ENCODE measurements around the gene DDN.

DDN gene

DNA sequence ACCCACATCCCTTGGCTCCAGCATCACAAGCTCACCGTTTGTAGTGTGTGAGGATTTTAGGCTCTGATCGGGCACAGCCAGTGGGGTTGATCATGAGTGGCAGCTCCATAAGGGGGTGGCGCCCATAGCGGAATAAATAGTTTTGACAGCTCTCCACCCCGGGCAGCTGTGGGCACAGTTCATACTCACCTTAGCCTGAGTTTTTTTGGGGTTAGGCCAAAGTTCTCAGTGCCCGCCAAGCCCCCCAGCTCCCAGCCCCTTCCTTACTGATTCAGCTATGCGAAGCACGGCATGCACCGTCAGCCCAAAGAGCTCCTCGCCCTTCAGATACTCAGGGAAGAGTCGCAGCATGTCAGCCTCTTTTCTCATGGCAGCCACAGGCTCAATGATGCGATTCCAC, 25.4 kb upstream of the DDN start:
- no peak for DNase-seq (ENCODE audit: low read depth)
- H3K4me3 ChIP-seq (ENCODE audit: low read depth, low read length), result no peak overlapping the region
- TF ChIP-seq POLR2A (IDR thresholded peaks at IDR 0.05; ENCODE audit: extremely low read depth, insufficient read length) (no peak), MAX (IDR thresholded peaks at IDR 0.05; ENCODE audit: low read depth, low read length) (no peak), MYC (IDR thresholded peaks at IDR 0.05; ENCODE audit: low read depth, low read length) (no peak), CTCF (IDR thresholded peaks at IDR 0.05; ENCODE audit: low read depth, low read length) (no peak)

- no peak for TF ChIP-seq MAX (IDR thresholded peaks at IDR 0.05; ENCODE audit: low read depth, low read length)
- no peak for TF ChIP-seq MYC (IDR thresholded peaks at IDR 0.05; ENCODE audit: low read depth, low read length)
- TF ChIP-seq CTCF (IDR thresholded peaks at IDR 0.05; ENCODE audit: low read depth, low read length), result no peak
- no peak for TF ChIP-seq POLR2A (IDR thresholded peaks at IDR 0.05; ENCODE audit: extremely low read depth, insufficient read length)
Measured at GRCh38 chr12:49023812-49024211, 24.6 kb upstream of the DDN start.

GRCh38 chr12:49022558-49023178, 23.5 kb upstream of the DDN start:
- DNase-seq (ENCODE audit: low read depth), result no peak
- no peak overlapping the region for H3K4me3 ChIP-seq (ENCODE audit: low read depth, low read length)
- TF ChIP-seq CTCF (IDR thresholded peaks at IDR 0.05; ENCODE audit: low read depth, low read length) (no peak), MYC (IDR thresholded peaks at IDR 0.05; ENCODE audit: low read depth, low read length) (no peak), MAX (IDR thresholded peaks at IDR 0.05; ENCODE audit: low read depth, low read length) (no peak), POLR2A (IDR thresholded peaks at IDR 0.05; ENCODE audit: extremely low read depth, insufficient read length) (no peak)

More at GRCh38 chr12:49023812-49024211, 24.6 kb upstream of the DDN start:
- no peak for DNase-seq (ENCODE audit: low read depth)
- no peak overlapping the region for H3K4me3 ChIP-seq (ENCODE audit: low read depth, low read length)

- no peak overlapping the region for H3K4me3 ChIP-seq (ENCODE audit: low read depth, low read length)
- no peak for DNase-seq (ENCODE audit: low read depth)
- TF ChIP-seq MYC (IDR thresholded peaks at IDR 0.05; ENCODE audit: low read depth, low read length) (no peak), MAX (IDR thresholded peaks at IDR 0.05; ENCODE audit: low read depth, low read length) (no peak), POLR2A (IDR thresholded peaks at IDR 0.05; ENCODE audit: extremely low read depth, insufficient read length) (no peak), CTCF (IDR thresholded peaks at IDR 0.05; ENCODE audit: low read depth, low read length) (no peak)
Measured at GRCh38 chr12:49021292-49021915, 22.2 kb upstream of the DDN start.

- TF ChIP-seq MAX (IDR thresholded peaks at IDR 0.05; ENCODE audit: low read depth, low read length) (no peak), CTCF (IDR thresholded peaks at IDR 0.05; ENCODE audit: low read depth, low read length) (no peak), MYC (IDR thresholded peaks at IDR 0.05; ENCODE audit: low read depth, low read length) (no peak), POLR2A (IDR thresholded peaks at IDR 0.05; ENCODE audit: extremely low read depth, insufficient read length) (no peak)
- H3K4me3 ChIP-seq (ENCODE audit: low read depth, low read length), result no peak overlapping the region
- DNase-seq (ENCODE audit: low read depth), result no peak
Measured at GRCh38 chr12:49020441-49020840, 21.3 kb upstream of the DDN start.

Data from NB4 (cell line).